IPS DF 4.7 (cell line): ENCODE measurements around the gene MAP3K15.

Source experiments
- DNase-seq: peaks from one replicate; pipeline ENCODE4 v3.0.0-alpha.2; 2013; ENCODE audit warnings: low spot score; ENCODE audit errors: extremely low read depth

MAP3K15 gene

DNA sequence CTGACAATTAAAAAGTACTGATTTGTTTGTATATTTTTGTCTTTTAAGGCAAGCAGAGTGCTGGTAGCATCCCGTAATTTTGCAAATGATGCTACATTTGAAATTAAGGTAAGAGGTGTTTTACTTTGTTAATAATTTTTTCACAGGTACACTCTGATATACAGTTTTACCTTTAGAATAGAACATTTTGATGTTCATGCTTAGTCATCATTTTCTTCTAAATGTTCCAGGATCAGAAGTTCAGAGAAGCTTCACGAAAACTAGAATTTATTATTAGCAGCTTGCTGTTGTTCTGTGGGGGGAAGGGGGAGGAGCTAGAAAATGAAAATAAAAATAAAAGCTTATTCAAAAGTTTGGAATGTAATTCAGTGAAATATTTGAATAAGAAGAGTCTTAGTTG, 166.0 kb downstream of the MAP3K15 start:
- DNase-seq = no peak

DNA sequence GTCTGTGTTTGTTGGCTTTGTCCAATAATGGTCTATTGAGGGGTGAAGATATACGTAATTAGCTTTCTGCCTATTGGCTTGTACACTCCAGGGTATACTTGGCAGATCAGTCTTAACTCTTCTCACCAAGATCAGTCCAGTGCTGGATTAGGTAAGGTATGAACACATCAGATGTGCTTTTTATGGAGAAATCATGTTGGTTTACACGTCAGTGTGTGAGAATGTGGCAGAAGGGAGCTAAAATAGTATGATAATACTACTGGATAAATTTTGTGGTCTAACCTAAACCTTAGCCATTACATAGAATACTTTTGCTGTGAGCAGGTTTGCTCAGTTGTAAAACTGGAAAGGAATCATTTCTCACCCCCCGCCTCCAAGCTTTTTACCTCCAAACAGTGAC, 167.4 kb downstream of the MAP3K15 start:
- no peak for DNase-seq

DNA sequence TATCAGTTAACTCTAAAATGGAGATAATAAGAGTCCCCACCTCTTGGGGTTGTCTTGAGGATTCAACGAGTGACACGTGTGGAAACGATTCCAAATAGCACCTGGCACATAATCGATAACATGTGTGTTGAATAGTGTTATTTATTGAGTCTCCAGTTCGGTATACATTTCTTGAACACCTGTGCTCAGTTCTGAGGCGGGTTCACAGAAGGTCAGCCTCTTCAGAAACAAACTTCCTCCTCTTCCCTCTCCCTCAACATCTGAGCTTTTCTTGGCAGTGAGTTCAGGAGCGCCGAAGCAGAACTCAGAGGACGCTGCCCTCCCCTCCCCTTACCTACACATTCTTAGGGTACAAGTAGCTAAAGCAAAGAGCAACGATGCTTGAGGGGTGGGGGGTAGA, 170.6 kb downstream of the MAP3K15 start:
- DNase-seq = no peak

DNA sequence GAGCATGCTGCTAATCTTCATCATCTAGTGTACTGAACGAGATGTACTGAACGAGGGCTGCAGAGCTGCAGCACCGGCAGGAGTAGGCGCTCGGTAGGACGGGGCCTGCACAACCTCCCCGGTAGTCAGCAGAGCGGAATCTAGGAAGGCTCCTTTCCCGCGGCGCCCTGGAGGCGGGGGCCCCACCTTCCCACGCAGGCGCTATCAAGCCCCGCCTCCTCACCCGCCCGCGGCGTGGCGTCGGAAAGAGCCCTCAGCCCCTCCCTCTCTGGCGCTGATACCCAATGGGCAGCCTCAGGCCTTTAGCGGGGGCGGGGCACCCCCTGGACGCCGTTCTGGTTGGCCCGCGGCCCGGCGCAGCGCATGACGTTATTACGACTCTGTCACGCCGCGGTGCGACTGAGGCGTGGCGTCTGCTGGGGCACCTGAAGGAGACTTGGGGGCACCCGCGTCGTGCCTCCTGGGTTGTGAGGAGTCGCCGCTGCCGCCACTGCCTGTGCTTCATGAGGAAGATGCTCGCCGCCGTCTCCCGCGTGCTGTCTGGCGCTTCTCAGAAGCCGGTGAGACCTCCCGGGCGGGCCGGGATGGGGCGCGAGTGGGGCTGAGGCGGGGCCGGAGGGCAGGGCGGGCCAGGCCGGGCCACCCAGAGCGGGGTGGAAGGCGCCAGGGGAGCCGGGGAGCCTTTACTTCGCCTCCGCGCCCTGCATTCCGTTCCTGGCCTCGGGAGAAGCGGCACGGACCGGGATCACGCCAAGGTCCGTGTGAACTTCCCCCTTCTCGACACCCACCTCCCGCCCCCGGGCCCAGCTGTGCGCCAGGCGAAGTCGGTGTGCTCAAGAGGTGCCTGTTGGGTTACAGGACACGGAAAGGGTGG, 171.5 kb downstream of the MAP3K15 start, which contains the start of gene PDHA1:
Gene PDHA1, plus strand, starts transcription at position 393 of the 874 bp plus-strand sequence. Its CDS starts 111 bp downstream, at position 504.
- DNase-seq = no peak

DNA sequence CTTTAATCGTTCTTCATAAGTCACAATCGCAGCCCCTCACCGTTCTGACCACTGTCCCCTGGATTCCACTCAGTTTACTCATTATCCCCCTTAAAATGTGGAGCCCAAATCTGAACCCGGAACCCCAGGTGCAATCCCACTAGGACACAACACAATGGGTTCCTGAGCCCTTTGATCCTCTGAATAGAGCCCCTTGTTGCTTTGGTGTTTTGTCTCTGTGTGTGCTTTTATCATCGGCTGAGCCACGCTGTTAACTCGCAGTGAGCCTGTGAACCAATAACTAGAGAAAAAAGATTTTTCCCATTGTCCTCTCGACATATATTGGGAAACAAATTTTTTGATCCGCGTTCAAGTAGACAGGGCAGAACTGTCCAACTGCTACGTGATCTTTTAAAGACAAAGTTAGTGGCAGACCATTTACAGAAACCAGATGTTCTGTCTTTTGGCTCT, 172.2 kb downstream of the MAP3K15 start:
- no peak for DNase-seq

DNA sequence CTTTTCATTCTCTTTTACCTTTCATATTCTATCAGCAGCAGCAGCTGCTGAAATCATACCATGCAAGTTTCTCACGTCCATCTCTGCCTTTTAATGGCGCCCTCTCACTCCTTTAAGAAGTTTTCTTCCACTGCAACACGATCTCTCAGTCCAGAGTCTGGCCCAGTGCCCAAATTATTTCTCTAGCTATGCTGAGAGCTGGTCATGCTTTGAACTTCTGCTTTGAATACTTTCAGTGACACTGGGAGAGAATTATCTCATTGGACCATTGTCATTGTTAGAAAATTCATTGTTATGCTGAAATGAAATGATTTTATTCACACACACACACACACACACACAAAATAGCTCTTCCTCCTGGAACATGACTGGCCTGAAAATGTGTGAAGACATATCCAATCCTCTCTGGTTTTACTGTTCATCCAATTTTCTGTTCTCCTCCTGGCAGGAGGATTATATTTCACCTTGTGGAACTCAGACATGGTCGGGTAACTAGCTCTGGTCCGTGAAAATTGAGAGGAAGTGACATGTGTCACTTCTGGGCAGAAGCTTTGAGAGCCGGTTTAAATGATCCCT, 172.9 kb downstream of the MAP3K15 start:
- no peak for DNase-seq

DNA sequence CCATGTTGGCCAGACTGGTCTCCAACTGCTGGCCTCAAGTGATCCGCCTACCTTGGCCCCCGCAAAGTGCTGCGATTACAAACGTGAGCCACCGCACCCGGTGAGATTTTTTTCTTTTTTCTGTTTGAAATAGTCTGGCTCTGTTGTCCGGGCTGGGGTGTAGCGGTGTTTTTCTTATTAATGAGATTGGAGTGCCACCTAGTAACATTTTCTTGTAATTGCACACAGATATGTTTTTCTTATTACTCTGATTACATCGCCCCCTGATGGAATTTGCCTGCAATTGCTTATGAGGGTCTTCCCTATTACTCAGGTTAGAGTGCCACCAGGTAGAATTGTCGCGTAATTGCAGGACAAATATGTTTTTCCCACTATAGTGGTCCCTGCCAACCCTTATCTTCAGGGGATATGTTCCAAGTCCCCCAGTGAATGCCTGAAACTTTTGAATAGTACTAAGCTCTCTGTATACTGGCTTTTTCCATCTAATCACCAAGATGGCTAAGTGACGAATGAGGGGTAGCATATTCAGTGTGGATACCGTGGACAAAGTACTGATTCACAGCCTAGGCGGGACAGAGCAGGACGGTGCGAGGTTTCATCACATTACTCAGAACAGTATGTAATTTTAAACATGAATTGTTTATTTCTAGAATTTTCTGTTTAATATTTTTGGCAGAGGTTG, 180.2 kb downstream of the MAP3K15 start:
- DNase-seq = no peak

DNA sequence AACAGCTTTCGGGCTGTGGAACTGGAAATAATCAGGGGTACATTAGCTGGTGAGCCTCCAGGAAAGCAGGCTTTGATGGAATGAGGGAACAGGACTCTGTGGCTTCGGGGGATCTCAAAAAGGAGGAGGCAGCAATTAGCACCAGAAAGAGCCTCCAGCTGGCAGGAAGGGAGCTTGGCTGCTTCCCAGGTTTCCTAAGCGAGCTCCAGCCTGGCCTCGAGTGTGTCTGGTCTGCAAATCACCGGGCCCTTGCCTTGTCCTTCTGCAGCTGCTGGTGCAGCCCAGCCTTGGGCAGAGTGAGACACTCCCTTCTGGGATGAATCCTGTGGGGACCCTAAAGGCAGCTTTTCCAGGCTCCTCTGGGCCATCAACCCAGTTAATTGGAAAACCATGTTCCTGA, 182.3 kb downstream of the MAP3K15 start:
- no peak for DNase-seq

DNA sequence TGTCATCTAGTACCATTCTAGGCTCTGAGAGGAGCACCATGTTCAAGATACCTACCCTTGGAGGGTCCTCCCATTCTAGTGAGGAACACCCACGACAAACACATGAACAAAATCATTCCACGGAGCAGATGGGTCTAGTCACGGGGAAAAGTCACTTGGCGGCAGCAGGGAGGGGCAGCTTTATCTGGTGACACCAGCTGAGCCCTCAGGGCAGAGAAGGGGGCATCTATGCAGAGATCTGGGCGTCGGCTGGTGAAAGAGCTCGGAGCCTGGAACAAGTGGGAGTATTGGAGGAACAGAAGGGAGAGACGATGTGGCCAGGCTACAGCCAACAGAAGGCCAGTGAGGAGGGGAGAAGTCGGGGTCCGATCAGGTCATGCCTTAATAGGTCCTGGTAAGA, 183.5 kb downstream of the MAP3K15 start:
- no peak for DNase-seq

DNA sequence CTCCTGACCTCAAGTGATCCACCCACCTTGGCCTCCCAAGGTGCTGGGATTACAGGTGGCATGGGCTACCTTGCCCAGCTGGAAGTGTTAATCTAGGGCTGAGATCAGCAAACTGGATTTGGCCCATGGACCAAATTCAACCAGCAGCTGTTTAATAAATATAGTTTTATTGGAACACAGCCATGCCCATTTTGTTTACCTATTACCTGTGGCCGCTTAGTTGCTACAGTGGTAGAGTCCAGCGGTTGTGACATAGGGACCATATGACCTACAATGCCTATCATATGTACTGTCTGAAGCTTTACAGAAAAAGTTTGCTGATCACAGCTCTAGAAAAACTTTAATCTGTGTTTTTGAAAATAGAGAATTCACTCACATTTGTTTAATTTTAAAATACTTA, 188.7 kb downstream of the MAP3K15 start:
- DNase-seq = no peak
